ENCODE measurements around the gene SKA1. TPM values are rescaled to one million over a fixed set of nuclear protein-coding genes. Genes with fewer than 3 reads are reported as not detected.
"Not testable (repeated sequence)": the region's sequence is repeated elsewhere in the genome, so short reads cannot be mapped to it uniquely, and the experiment has no call there.

Gene SKA1
- polyA plus RNA-seq, 3 donors: 5.9 to 6.6 (median 6.4) TPM

- DNase-seq (ENCODE audit: low read depth in 3 of 3, low spot score in 2 of 3): no peak
Measured at GRCh38 chr18:50393802-50394201, 19.0 kb downstream of the SKA1 start.

GRCh38 chr18:50395093-50395492, 20.2 kb downstream of the SKA1 start:
- no peak for DNase-seq (ENCODE audit: low read depth in 3 of 3, low spot score in 2 of 3)

GRCh38 chr18:50396005-50396660, 21.3 kb downstream of the SKA1 start:
- no peak for DNase-seq (ENCODE audit: low read depth in 3 of 3, low spot score in 2 of 3)

GRCh38 chr18:50397023-50397422, 22.2 kb downstream of the SKA1 start:
- DNase-seq (ENCODE audit: low read depth in 3 of 3, low spot score in 2 of 3): no peak

- no peak for DNase-seq (ENCODE audit: low read depth in 3 of 3, low spot score in 2 of 3)
Measured at GRCh38 chr18:50398099-50398498, 23.3 kb downstream of the SKA1 start.

GRCh38 chr18:50398947-50399346, 24.1 kb downstream of the SKA1 start:
- DNase-seq (ENCODE audit: low read depth in 3 of 3, low spot score in 2 of 3): no peak

- no peak for DNase-seq (ENCODE audit: low read depth in 3 of 3, low spot score in 2 of 3)
Measured at GRCh38 chr18:50399582-50399981, 24.7 kb downstream of the SKA1 start.

- not testable (repeated sequence) for DNase-seq (ENCODE audit: low read depth in 3 of 3, low spot score in 2 of 3)
Measured at GRCh38 chr18:50400438-50400837, 25.6 kb downstream of the SKA1 start.

GRCh38 chr18:50401295-50401694, 26.4 kb downstream of the SKA1 start:
- DNase-seq (ENCODE audit: low read depth in 3 of 3, low spot score in 2 of 3): no peak

GRCh38 chr18:50401888-50402287, 27.0 kb downstream of the SKA1 start:
- no peak for DNase-seq (ENCODE audit: low read depth in 3 of 3, low spot score in 2 of 3)

- DNase-seq (ENCODE audit: low read depth in 3 of 3, low spot score in 2 of 3): not testable (repeated sequence)
Measured at GRCh38 chr18:50404752-50405581, 30.1 kb downstream of the SKA1 start.

- no peak for DNase-seq (ENCODE audit: low read depth in 3 of 3, low spot score in 2 of 3)
Measured at GRCh38 chr18:50405582-50406271, 30.9 kb downstream of the SKA1 start.

- no peak for DNase-seq (ENCODE audit: low read depth in 3 of 3, low spot score in 2 of 3)
Measured at GRCh38 chr18:50409236-50409635, 34.4 kb downstream of the SKA1 start.

GRCh38 chr18:50410008-50410407, 35.2 kb downstream of the SKA1 start:
- no peak for DNase-seq (ENCODE audit: low read depth in 3 of 3, low spot score in 2 of 3)

GRCh38 chr18:50410894-50411293, 36.0 kb downstream of the SKA1 start:
- no peak for DNase-seq (ENCODE audit: low read depth in 3 of 3, low spot score in 2 of 3)

GRCh38 chr18:50416832-50417231, 42.0 kb downstream of the SKA1 start:
- DNase-seq (ENCODE audit: low read depth in 3 of 3, low spot score in 2 of 3): not testable (repeated sequence)

- not testable (repeated sequence) for DNase-seq (ENCODE audit: low read depth in 3 of 3, low spot score in 2 of 3)
Measured at GRCh38 chr18:50417705-50418104, 42.9 kb downstream of the SKA1 start.

GRCh38 chr18:50418650-50419049, 43.8 kb downstream of the SKA1 start:
- DNase-seq (ENCODE audit: low read depth in 3 of 3, low spot score in 2 of 3): no peak

- DNase-seq (ENCODE audit: low read depth in 3 of 3, low spot score in 2 of 3): no peak
Measured at GRCh38 chr18:50422286-50422898, 47.5 kb downstream of the SKA1 start.

- DNase-seq (ENCODE audit: low read depth in 3 of 3, low spot score in 2 of 3): no peak
Measured at GRCh38 chr18:50424877-50425690, 50.2 kb downstream of the SKA1 start.

Measured in right renal cortex interstitium (tissue), 3 donors.